NCI-H1105 (cell line): Measurements from ENCODE around the gene TECPR1.

Source experiments
- DNase-seq: peaks from one replicate; lab custom pipeline; 2025; lab: John Stamatoyannopoulos, UW

Gene TECPR1

DNA sequence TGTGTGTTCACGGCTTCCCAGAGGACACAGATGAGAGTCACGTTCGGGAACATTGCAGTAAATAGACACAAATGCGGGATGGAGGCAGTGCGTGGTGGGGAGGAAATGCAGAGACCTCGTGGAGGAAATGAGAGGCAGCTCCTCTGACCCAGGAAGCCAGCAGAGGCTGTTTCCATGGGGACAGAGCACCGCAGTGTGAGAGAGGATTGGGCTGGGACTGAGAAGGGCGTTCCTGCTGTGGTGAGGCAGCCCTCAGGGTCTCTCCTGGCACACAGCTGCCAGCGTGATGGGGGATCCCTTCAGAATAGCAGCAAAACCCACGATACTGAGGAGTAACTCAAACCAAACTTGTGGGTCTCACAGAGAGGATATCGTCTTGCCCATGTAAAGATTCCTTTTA, 62.5 kb downstream of the TECPR1 start:
- DNase-seq: no peak

DNA sequence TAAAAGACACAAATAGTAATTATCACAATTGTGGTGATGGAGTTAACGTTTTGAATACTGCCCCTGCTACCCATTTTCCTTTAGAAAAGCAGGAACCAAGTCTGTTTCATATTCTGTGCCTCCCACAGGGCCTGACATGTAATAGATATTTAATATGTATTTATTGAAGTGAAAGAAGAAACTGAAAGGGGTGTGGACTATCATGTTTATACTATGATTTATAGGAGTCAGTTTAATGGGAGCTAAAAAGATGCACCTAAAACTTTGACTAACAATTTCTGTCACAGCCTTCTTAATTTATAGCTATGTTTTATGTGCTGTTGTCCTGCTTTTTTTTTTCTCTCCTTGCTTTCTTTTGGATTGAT, 64.9 kb downstream of the TECPR1 start:
- no peak for DNase-seq

DNA sequence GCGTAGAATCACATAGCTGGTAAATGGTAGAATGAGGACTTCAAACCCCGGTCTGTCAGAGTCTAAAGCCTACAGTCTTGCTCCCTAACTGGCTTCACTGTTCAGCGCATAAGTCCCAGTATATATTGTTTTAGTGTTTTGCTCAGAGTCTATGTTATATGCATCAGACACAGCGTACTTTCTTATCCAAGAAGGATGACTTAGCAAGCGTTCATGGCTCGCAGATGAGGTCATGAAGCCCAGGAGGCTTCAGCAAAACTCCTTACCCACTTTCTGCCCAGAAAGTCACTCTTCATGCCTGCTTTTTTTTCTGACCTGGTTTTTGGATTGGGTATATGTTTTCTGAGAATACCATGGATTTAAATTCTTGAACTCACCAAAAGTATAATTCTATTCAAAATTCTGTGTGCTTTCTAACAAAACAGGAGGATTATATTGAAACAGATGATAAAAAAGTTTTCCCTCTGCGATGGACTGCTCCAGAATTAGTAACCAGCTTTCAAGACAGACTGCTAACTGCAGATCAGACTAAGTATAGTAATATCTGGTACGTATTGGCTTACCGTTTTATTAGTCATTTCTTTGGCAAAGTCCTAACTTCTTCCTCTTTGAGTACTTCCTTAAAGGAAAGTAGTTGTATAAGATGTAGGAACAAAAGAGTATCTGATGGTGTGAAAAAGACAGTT, 65.4 kb downstream of the TECPR1 start:
- no peak for DNase-seq

DNA sequence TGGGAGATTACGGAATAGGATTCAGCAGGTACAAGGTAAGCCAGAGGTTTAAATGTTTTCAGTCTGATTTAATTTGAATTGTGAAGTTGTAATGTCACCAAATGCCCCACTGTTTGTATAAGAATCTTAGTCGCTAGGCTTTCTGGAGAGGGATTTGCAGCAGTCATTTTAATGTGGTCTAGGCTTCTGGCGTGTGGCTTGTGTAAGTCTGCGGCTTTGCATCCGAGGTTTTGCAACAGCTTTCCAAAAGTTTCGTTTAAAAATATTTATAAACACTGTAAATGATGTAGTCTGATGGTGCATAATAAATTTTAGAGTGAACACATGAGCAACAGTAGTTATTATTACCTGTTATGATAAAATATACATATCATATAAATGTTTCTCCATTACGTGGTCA, 66.9 kb downstream of the TECPR1 start:
- no peak for DNase-seq

DNA sequence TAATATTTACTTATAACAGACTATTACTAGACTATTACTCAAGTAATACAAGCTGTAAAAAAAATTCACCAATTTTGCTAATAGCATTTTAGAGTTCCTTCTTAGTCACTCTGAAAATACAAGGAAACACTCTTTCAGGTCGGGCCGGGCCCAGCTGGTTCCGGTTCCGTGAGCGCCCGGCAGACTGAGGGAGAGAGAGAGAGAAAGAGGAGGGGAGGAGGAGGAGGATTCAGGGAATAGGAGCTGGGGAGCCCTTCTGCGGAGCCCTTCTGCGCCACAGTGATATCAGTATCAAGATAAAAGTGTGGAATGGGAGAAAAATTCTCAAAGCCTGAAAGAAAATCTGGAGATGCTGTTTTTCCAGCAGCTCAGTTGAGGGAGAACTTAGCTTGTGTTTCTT, 71.3 kb downstream of the TECPR1 start:
- DNase-seq: no peak

DNA sequence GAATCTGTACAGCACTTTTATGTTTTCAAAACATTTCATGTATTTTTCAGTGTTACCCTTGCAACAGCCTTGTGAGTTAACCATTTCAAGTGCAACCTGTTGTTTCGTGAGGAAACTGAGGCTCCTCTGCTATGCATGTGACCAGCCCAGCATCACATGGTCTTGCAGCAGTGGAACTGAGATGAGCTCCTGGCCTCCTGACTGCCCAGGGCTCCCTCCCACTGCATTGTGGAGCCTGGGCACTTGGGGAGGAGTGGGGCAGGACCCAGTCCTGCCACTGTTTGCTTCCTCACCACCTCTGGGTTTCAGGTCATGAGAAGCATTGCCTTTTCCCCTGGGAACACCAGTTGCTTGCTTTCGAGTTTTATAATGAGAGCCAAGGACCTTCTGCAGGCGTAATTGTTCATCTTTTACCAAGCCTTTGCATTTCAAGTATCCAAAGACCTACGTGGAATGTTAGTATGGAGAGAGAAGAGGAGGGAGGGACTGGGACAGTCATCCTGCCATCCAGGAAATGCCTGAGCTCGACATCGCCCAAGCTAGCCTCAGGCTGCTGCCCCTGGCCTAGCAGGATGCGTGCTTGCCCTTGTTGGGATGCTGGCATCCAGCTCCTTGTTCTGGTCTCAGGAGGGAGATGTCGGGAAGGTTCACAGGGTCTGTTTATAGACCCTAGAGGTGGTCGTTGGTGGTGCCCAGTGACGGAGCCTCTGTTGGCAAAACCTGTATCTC, 73.1 kb downstream of the TECPR1 start:
- DNase-seq: no peak

DNA sequence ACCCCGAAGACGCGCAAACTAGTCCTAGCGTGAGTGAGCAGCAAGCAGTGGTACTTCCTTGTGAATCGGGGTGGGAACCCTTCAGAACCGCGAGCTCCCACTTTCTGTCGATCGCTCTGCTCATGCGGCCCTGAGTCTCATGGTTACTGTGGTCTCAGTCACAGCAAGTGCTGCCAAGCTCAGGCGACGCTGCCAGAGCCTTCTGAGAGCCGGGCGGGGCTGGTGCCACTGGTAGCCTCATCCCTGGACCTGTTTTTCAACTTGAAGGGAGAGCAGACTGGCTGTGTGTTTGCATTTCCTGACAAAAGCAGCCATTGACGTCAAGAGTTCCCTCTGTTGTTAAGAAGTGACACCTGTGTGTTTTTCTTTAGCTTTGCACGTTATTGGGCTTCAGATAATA, 73.7 kb downstream of the TECPR1 start:
- no peak for DNase-seq

DNA sequence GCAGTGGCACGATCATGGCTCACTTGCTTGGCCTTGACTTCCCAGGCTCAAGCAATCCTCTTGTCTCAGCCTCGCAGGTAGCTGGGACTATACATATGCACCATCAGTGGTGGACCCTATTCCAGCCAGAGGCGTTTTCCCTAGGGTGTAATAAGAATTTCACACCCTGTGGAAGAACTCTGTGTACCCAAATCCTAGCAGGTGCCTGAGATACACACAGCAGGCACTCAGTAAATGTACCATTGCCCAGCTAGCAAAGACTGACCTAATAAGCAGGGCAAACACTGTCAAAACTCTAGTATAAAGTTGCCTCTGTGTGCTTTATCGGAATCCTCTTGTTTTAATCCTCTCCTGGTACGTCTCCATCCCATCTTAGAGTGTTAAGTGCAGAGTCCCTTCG, 74.5 kb downstream of the TECPR1 start:
- no peak for DNase-seq

DNA sequence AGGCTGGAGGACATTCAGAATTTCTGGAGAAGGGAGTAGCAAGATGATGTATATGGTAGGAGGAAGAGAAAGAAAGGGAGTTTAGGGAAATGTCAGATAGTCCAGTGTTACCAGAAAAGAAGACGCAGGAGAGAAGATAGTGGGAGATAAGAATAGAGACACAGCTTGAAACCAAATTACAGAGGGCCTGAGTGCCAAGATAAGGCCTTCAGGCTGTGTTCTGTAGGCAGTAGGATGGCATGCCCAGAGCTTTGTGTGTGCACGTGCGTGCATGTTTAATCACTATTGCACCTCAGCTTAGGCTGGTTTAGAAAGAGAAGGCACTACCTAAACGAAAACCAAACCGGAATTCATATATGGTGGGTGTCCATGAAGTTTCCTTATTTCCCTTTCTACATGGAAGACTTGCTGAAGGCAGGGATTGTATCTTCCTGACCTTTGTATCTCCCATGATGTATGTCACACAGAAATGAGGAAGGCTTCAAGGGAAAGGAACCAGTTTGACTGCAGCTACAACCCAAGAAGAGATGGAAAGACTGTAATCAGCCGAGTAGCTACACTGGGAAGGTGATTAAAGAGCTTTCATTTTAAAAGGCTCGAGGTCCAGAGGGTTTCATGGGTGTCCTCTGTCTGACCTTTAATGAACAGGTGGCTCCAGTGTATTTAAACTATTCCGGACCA, 76.6 kb downstream of the TECPR1 start:
- no peak for DNase-seq

DNA sequence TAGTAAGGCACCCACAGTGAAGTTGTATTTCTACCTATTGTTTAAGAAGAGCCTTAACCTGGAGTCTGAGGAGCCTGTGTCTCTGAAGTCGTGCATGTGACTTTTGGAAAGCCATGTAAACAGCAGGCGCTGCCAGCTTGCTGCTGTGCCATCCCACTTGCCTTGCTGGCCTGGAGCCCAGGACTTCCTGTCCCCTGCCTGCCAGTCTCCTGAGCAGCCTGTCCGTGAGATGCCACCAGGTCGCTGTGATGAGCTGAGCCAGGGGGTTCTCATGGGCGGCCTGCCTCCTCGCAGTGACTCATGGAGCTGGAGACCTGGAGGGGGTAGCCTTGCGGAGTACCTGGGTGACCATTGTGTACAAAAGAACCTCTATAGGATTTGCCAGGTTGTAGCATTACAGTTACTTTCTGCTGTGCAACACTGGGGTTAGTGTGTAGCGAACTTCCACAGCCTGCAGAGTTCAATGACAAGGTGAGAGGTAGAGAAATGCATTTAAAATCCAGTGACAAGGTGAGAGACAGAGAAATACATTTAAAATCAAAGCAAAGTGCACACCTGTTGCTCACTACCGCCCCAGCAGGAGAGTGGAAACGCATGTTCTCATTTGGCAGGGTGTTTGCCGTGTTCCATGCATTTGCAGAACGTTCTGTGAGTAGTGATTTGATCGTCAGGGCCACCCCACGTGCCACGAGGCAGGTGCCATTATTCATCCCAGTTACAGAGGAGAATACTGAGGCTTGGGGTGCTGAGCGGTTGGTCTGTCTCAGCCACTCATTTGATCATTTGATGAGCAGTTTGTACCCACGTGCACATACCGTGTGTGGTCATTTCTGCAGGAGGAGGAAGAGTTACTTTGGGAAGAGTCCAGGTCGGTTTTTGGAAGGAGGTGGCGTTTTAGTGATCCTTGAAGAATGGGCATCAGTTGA, 77.4 kb downstream of the TECPR1 start:
- DNase-seq: no peak

DNA sequence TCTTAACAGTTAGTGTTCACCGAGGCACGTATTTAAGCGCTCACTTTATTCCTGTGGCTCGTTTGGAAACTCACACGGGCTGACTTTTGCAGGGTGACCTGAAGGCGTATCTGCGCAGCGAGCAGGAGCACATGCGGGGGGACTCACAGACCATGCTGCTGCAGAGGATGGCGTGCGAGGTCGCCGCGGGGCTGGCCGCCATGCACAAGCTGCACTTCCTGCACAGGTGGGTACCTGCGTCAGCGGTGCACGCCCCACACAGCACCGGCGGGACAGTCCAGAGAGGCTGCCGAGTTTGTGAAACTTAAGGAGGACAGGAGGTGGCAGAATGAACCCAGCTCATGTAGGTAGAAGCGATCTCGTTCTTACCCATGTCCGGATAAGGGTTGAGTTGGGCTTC, 80.6 kb downstream of the TECPR1 start:
- no peak for DNase-seq

DNA sequence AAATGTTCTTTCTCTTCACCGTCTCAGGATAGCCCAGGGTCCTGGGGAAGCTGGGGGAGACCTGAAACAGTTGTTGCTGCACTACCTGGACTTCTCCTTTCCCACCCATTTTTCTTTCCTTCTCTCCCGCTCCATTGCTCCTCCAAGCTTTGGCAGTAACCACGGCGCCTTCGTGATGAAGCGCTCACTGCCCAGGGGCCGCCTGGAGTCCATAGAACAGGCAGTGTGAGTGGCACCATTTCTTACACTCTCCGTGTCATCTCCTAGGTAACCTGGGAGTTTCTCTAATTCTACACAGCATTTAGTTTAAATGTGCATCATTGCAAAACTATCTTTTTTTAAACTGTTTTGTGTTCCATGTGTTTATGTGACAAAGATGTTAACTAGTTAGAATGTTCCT, 81.1 kb downstream of the TECPR1 start:
- DNase-seq: no peak

DNA sequence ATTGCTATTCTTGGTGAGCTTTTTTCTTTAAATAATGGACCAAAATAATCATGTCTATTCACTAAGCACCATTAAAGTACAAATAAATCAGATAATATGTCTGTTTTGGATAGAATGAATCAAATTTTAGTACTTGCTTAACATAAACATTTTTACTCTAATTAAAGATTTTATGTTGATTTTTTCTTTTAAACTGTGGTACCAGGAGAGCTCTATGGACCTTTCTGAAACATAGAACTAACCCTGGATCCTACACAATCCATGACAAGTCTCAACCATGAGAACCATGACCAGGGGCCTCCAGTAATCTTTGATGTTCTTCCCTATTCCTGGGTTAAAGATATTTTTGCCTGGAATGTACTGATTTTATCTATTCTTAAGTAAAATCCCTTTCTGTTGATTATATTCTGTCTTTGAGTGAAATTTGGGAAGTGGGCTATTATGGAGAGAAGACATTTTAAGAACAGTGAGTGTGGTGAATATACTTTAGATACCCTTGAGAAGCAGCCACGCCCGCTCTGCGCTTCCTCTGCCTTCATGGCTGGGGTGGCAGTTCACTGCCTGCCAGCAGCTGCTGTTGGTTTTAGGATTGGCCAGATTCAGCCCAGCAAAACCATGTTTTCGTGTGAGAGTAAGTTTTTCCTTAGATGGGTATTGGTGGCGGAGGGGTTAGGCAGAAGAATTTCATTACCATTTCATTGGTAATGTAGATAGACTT, 83.0 kb downstream of the TECPR1 start:
- no peak for DNase-seq

DNA sequence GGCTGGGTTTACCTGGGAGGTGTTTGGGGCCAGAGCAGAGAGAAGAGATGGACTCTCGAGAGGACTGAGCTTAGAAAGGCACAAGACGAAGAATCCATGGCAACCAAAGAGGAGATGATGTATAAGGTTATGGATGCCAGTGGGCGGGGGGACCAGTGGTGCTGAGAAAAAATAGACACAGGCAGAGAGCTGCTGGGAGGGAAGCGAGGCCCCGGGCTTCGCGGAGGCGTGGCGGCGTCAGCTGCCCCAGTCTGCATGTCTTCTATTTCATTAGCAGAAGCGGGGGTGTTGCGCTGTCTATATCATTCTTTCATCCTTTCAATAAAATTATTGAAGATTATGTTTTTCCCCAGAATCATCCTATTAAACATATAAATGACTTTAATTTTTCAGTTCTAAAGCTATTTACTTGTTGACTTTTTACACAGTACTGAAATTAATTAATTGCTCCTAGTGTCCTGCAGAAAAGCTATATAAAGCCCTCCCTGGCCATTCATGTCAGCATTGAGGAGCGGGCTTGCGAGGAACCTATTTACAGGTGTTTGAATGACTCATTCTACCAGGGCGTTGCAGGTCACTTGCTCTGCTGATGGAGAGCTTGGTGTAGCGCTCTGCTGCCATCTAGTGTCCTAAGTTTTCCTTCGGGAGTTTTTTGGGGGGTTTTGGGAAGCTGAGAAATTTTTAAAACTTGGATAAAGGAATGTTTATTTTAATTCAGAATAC, 83.7 kb downstream of the TECPR1 start:
- DNase-seq: peak; percentile 35

DNA sequence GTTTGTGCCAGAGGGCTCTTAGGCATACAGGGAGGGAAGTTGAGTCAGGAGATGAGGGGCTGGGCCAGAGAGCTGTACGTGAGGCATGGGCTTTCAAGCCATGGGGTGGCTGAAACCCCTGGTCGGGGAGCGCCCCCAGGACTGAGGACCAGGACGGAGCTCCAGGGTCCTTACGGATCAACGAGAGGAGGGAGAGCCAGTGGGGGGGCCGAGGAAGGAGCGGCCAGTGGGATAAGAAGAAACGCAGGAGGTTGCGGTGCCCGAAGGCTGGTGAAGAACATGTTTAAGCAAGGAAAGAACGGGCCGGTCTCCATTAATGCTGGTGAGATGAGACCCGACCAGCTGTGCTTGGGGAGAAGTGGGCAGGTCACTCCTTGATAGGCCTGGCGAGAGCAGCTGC, 84.4 kb downstream of the TECPR1 start:
- no peak for DNase-seq

DNA sequence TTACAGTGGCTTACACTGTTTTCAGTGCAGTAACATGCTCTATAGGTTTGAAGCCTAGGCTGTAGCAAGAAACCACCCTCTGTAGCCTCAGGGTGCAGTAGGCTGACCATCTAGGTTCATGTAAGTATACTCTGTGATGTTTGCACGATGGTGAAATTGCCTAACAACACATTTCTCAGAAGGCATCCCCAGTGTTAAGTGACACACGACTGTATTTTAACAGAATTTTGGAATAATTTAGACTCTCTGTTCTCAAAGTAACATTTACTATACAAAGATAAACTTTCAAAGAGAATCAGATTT, 85.4 kb downstream of the TECPR1 start:
- no peak for DNase-seq

DNA sequence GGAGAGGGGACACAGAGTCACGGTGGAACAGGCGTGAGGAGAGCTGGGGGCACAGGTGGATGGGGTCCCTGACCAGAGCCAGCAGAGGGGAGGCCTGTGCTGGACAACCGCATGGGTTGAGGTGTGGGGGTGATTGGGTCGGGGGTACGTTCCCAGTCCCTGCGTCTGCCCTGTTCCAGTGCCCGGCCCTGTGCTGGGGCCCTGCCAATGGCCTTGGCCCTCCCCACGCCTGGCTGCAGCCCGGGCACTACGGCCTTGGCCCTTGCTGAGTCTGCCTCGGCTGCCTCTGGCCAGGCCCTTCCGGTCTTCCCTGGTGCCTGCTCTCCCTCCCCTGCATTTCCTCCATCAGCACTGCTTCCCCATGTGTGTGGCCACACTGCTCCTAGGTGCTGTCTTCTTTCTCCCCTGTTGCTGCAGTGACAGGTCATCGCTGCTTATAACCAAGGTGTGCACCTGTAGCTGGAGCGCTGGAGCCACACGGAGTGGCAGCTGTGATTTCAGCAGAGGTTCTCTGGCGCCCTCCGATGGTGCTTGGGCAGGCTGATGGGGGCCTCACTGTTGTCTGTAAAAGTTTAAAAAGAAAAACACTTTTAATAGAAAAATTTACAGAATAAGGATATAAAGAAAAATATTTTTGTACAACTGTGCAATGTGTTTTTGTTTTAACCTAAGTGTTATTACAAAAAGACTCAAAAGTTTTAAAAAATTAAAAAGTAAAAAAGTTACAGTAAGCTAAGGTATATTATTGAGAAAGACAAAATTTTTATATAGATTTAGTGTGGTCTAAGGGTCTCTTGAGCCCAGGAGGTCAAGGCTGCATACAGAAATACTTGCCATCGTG, 86.0 kb downstream of the TECPR1 start:
- DNase-seq: peak; percentile 1
